SK-N-SH (cell line): ENCODE data around the gene CREB3L1. TPM values are rescaled to one million over a fixed set of nuclear protein-coding genes. Genes with fewer than 3 reads are reported as not detected.

Source experiments
- CTCF ChIA-PET: fragments of 300-600, 350-600 bp; formaldehyde crosslinking; extraction: SDS; loops from one replicate; lab custom pipeline; 2021; lab: Yijun Ruan, JAX
- POLR2A ChIA-PET: fragments of 350-600 bp; sonication (Branson Sonifier 250); formaldehyde crosslinking; extraction: SDS; loops from one replicate; lab custom pipeline; 2020; ENCODE audit warnings: antibody characterized with exemption, inconsistent platforms; lab: Yijun Ruan, JAX
- DNase-seq: peaks from one replicate; pipeline ENCODE4 v3.0.0; 2012
- H2AFZ ChIP-seq: fragments of 200-600 bp; sonication (generic); 2 replicates; pipeline ENCODE4 v1.8.1; 2016; ENCODE audit warnings: antibody characterized with exemption, mild to moderate bottlenecking, low read depth
- H3F3A ChIP-seq: fragments of 200-600 bp; sonication (generic); replicated peaks from 2 replicates; pipeline ENCODE3; 2016; ENCODE audit warnings: antibody characterized with exemption, mild to moderate bottlenecking; ENCODE audit not compliant: insufficient read depth
- H3K27ac ChIP-seq, 2 experiments: fragments of 200-500 bp in 1 of 2; fragments of 200-600 bp in 1 of 2; sonication (Bioruptor generic) in 1 of 2; sonication (generic), shearing (Covaris generic) in 1 of 2; 2 replicates each; pipeline versions ENCODE4 v1.5.1 to v1.6.1; 2014 to 2016; ENCODE audit warnings: low read depth in 2 of 2, inconsistent platforms in 1 of 2, low read length in 1 of 2, mild to moderate bottlenecking in 1 of 2, mixed read lengths in 1 of 2
- H3K27me3 ChIP-seq: fragments of 200-600 bp; sonication (generic), shearing (Covaris generic); 2 replicates; pipeline ENCODE4 v1.6.1; 2016; ENCODE audit warnings: mixed run types; ENCODE audit not compliant: insufficient read depth
- H3K36me3 ChIP-seq, 2 experiments: fragments of 200-500 bp in 1 of 2; fragments of 200-600 bp in 1 of 2; sonication (Bioruptor generic) in 1 of 2; sonication (generic) in 1 of 2; replicated peaks in 1 of 2; 2 replicates each; pipeline versions ENCODE3 to v1.5.1; 2014 to 2016; ENCODE audit warnings: low read length in 1 of 2, mild to moderate bottlenecking in 1 of 2; ENCODE audit not compliant: insufficient read depth in 2 of 2, control insufficient read depth in 1 of 2
- H3K4me1 ChIP-seq, 2 experiments: fragments of 200-500 bp in 1 of 2; fragments of 200-600 bp in 1 of 2; sonication (Bioruptor generic) in 1 of 2; sonication (generic), shearing (Covaris generic) in 1 of 2; 2 replicates each; pipeline versions ENCODE4 v1.5.1 to v1.6.1; 2014 to 2016; ENCODE audit warnings: low read depth in 1 of 2, low read length in 1 of 2, mixed run types in 1 of 2; ENCODE audit not compliant: insufficient read depth in 2 of 2, control insufficient read depth in 1 of 2
- H3K4me2 ChIP-seq: fragments of 200-600 bp; sonication (generic), shearing (Covaris generic); 2 replicates; pipeline ENCODE4 v1.6.1; 2017; ENCODE audit warnings: mixed run types
- H3K4me3 ChIP-seq, 2 experiments: fragments of 200-500 bp in 1 of 2; fragments of 200-600 bp in 1 of 2; sonication (Bioruptor generic) in 1 of 2; sonication (generic), shearing (Covaris generic) in 1 of 2; 2 replicates each; pipeline versions ENCODE4 v1.5.1 to v1.8.1; 2014 to 2016; ENCODE audit warnings: low read depth in 2 of 2, inconsistent platforms in 1 of 2, low read length in 1 of 2, mild to moderate bottlenecking in 1 of 2, mixed read lengths in 1 of 2, moderate library complexity in 1 of 2
- H3K79me2 ChIP-seq: fragments of 200-600 bp; sonication (generic); 2 replicates; pipeline ENCODE4 v1.8.1; 2017; ENCODE audit warnings: mild to moderate bottlenecking; ENCODE audit not compliant: insufficient read depth
- H3K9ac ChIP-seq: fragments of 200-600 bp; sonication (generic); 2 replicates; pipeline ENCODE4 v1.6.1; 2017; ENCODE audit warnings: mixed run types
- H3K9me2 ChIP-seq: fragments of 200-600 bp; sonication (generic); 2 replicates; pipeline ENCODE4 v1.6.1; 2017; ENCODE audit warnings: mixed run types
- H3K9me3 ChIP-seq: fragments of 200-600 bp; sonication (generic); 2 replicates; pipeline ENCODE4 v1.6.1; 2017; ENCODE audit warnings: mixed run types, mild to moderate bottlenecking, moderate library complexity
- H4K20me1 ChIP-seq: fragments of 200-600 bp; sonication (generic); 2 replicates; pipeline ENCODE4 v1.6.1; 2017; ENCODE audit warnings: mild to moderate bottlenecking, mixed run types; ENCODE audit not compliant: insufficient read depth
- EP300 ChIP-seq, 2 experiments: IDR thresholded peaks; 2 replicates each; pipeline versions ENCODE4 v1.4.0 to v1.6.1; 2012; ENCODE audit warnings: borderline replicate concordance in 1 of 2, low read depth in 1 of 2, low read length in 1 of 2
- FOXM1 ChIP-seq: IDR thresholded peaks from 2 replicates; pipeline ENCODE4 v1.4.0; 2012; ENCODE audit warnings: low read depth, mild to moderate bottlenecking
- GABPA ChIP-seq: IDR thresholded peaks from 2 replicates; pipeline ENCODE4 v1.4.0; 2012; ENCODE audit warnings: low read depth, mild to moderate bottlenecking
- POLR2AphosphoS5 ChIP-seq: IDR thresholded peaks from 2 replicates; pipeline ENCODE4 v1.6.1; 2012; ENCODE audit warnings: low read depth, low read length
- RAD21 ChIP-seq: IDR thresholded peaks from 2 replicates; pipeline ENCODE4 v1.6.1; 2012; ENCODE audit warnings: mild to moderate bottlenecking, low read length
- RCOR1 ChIP-seq: fragments of 150-350 bp; IDR thresholded peaks from 2 replicates; pipeline ENCODE4 v1.6.1; 2017; ENCODE audit warnings: antibody characterized with exemption, low read length
- RFX5 ChIP-seq: IDR thresholded peaks from 2 replicates; pipeline ENCODE4 v1.6.1; 2012; ENCODE audit warnings: mild to moderate bottlenecking, improper control_type of control experiment, low read length
- SIN3A ChIP-seq: IDR thresholded peaks from 2 replicates; pipeline ENCODE4 v1.6.1; 2012; ENCODE audit warnings: low read depth, mild to moderate bottlenecking, low read length, moderate library complexity, borderline replicate concordance
- SMC3 ChIP-seq: IDR thresholded peaks from 2 replicates; pipeline ENCODE4 v1.6.1; 2012; ENCODE audit warnings: low read depth, low read length, improper control_type of control experiment
- TAF1 ChIP-seq: IDR thresholded peaks from 2 replicates; pipeline ENCODE4 v1.6.1; 2012; ENCODE audit warnings: low read depth, mild to moderate bottlenecking, low read length, moderate library complexity, borderline replicate concordance
- TEAD4 ChIP-seq: IDR thresholded peaks from 2 replicates; pipeline ENCODE4 v1.4.0; 2012; ENCODE audit warnings: mild to moderate bottlenecking, borderline replicate concordance; ENCODE audit not compliant: insufficient read depth
- YY1 ChIP-seq: IDR thresholded peaks from 2 replicates; pipeline ENCODE4 v1.4.0; 2012; ENCODE audit warnings: low read depth, mild to moderate bottlenecking
- WGBS: methylation state at CpG from one replicate; pipeline ENCODE4 v1.1.6; 2017; ENCODE audit warnings: low lambda C conversion rate; 5-methylcytosine and 5-hydroxymethylcytosine counted together
- polyA plus RNA-seq, 3 experiments: library from polyadenylated mRNA; depleted of rRNA; stranded (reverse); fragments of >200 nt; gene quantifications; 2 replicates each; pipeline ENCODE4 v1.2.3, GENCODE V29; 2012
- TF ChIP-seq, protein P1 (sequence below): fragments of 200-600 bp; sonication (generic); IDR thresholded peaks from 2 replicates; pipeline ENCODE4 v1.6.1; 2017; ENCODE audit warnings: antibody characterized with exemption, mild to moderate bottlenecking, moderate library complexity
- TF ChIP-seq, protein P2 (sequence below): IDR thresholded peaks from 2 replicates; pipeline ENCODE4 v1.4.0; 2012; ENCODE audit warnings: low read depth, borderline replicate concordance
- TF ChIP-seq, protein P3 (sequence below): IDR thresholded peaks from 2 replicates; pipeline ENCODE4 v1.6.1; 2012; ENCODE audit warnings: mild to moderate bottlenecking, low read depth, low read length, moderate library complexity

Gene CREB3L1
- polyA plus RNA-seq, 1 of the 3 experiments (the other 2 are of a cell fraction) = 14.0 TPM

DNA sequence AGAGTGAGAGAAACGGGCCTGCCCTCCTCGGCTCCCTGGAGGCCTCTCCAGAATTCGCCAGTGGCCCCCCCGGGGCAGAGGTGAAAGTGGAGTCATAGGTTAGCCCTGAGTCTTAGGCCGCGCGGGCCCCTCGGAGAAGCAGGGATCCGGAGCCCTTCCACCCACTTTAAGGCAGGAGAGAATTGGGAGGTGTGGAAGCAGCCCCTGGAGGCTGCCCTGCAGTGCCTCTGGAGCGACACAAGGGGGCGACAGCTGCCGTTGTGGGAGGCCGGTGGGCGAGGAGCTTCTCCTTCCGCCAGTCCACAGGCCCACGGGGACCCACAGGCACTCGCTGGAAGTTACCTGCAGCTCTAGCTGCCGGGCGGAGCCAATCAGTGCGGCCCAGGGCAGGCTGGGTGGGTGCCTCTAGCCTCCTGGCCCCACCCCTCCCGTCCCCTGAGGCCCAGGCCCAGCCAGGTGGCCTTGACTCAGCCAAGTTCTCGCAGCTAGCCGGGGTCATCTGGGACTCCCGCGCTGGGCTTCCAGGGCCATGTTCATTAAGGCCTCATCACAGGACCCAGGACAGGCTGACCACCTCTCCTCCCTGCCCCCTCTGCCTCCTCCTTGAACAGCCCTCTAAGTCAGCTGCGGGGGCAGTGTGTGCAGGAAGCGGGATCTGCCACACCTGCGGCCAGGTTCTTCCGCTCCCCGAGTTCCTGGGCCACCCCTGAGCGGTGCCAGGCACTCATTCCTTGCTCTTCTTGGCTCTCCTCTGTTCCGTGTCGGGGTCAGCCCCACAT is 74.8 kb downstream of the CREB3L1 start:
- peak; percentile 85 for DNase-seq
- Histone ChIP-seq H3K4me3 (no peak overlapping the region; a peak in 1 of 4 replicates), H3K4me1 (peaks cover 14 to 19% of the 10 kb centered on the region in 2 experiments; a peak in 3 of 4 replicates), H4K20me1 (peaks cover 31% of the 10 kb centered on the region; the same call in 1 of the 2 replicates), H3K9ac (no peak overlapping the region), H3K9me3 (no peaks in the 10 kb centered on the region), H3K4me2 (no peak overlapping the region), H2AFZ (no peak overlapping the region), H3K9me2 (no peaks in the 10 kb centered on the region), H3F3A (no peaks in the 10 kb centered on the region), H3K36me3 (peaks cover 3 to 5% of the 10 kb centered on the region in 2 experiments), H3K27ac (no peak overlapping the region), H3K27me3 (no peaks in the 10 kb centered on the region), H3K79me2 (peaks cover 92% of the 10 kb centered on the region)
- ChIA-PET CTCF (interaction anchor here (0.6 to 17.7 kb wide), 29 partner anchors 9 to 945 kb away, joined by 3 to 423 read pairs (median 4); partner anchors contain the start of gene CHRM4), POLR2A (interaction anchor here (1.4 kb wide), 1 partner anchor 9 kb away, joined by 6 read pairs; no protein-coding TSS in a partner anchor)
- 78% methylated on average over 18 of the region's 33 CpGs for WGBS
- TF ChIP-seq, protein P1, sequence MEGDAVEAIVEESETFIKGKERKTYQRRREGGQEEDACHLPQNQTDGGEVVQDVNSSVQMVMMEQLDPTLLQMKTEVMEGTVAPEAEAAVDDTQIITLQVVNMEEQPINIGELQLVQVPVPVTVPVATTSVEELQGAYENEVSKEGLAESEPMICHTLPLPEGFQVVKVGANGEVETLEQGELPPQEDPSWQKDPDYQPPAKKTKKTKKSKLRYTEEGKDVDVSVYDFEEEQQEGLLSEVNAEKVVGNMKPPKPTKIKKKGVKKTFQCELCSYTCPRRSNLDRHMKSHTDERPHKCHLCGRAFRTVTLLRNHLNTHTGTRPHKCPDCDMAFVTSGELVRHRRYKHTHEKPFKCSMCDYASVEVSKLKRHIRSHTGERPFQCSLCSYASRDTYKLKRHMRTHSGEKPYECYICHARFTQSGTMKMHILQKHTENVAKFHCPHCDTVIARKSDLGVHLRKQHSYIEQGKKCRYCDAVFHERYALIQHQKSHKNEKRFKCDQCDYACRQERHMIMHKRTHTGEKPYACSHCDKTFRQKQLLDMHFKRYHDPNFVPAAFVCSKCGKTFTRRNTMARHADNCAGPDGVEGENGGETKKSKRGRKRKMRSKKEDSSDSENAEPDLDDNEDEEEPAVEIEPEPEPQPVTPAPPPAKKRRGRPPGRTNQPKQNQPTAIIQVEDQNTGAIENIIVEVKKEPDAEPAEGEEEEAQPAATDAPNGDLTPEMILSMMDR = peak; percentile 82
- TF ChIP-seq SMC3 (peak; percentile 77), SIN3A (no peak), RAD21 (peak; percentile 75)

DNA sequence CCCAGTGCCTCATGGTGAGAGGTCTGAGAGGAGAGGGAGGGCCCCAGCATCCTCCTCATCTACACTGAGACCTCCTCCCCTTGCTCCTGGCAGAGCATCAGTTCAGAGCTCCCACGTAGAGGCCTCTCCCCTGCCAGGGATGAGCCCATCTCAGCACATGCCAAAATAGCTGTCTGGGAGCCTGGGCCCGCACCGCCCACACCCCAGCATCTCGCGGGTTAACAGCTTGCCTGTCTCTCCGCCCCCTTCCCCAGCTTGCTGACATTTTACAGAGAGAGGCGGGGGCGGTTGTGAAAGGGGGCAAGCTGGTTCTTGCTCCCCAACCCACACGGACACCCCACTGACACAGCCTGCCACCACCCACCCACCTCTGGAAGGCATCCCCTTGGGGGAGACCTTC is 76.2 kb downstream of the CREB3L1 start:
- H3K4me1 ChIP-seq = peaks cover 5 to 14% of the 10 kb centered on the region in 2 experiments; a peak in 3 of 4 replicates
- H3F3A ChIP-seq = no peaks in the 10 kb centered on the region
- H3K9ac ChIP-seq = no peak overlapping the region
- peaks cover 27% of the 10 kb centered on the region; the same call in 1 of the 2 replicates for H4K20me1 ChIP-seq
- H3K27me3 ChIP-seq = no peaks in the 10 kb centered on the region
- no peak overlapping the region for H3K4me3 ChIP-seq
- no peaks in the 10 kb centered on the region for H3K9me3 ChIP-seq
- WGBS = 83% methylated on average over 8 of the region's 9 CpGs
- peaks cover 91% of the 10 kb centered on the region for H3K79me2 ChIP-seq
- no peaks in the 10 kb centered on the region for H3K9me2 ChIP-seq
- no peak overlapping the region for H3K27ac ChIP-seq
- CTCF ChIA-PET = interaction anchor here (0.6 to 17.7 kb wide), 6 partner anchors 11 to 38 kb away, joined by 3 to 423 read pairs (median 5); partner anchors contain the start of gene CHRM4
- DNase-seq = no peak
- peaks cover 3 to 5% of the 10 kb centered on the region in 2 experiments for H3K36me3 ChIP-seq
- TF ChIP-seq TEAD4 (no peak), TAF1 (no peak), FOXM1 (no peak), SMC3 (no peak), YY1 (no peak), RCOR1 (no peak), GABPA (no peak), RFX5 (no peak), EP300 (IDR thresholded peaks at IDR 0.05; ENCODE audit: borderline replicate concordance in 1 of 2, low read depth in 1 of 2, low read length in 1 of 2) (no peak), POLR2AphosphoS5 (no peak)
- TF ChIP-seq, protein P2, sequence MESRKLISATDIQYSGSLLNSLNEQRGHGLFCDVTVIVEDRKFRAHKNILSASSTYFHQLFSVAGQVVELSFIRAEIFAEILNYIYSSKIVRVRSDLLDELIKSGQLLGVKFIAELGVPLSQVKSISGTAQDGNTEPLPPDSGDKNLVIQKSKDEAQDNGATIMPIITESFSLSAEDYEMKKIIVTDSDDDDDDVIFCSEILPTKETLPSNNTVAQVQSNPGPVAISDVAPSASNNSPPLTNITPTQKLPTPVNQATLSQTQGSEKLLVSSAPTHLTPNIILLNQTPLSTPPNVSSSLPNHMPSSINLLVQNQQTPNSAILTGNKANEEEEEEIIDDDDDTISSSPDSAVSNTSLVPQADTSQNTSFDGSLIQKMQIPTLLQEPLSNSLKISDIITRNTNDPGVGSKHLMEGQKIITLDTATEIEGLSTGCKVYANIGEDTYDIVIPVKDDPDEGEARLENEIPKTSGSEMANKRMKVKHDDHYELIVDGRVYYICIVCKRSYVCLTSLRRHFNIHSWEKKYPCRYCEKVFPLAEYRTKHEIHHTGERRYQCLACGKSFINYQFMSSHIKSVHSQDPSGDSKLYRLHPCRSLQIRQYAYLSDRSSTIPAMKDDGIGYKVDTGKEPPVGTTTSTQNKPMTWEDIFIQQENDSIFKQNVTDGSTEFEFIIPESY = no peak
- TF ChIP-seq, protein P3, sequence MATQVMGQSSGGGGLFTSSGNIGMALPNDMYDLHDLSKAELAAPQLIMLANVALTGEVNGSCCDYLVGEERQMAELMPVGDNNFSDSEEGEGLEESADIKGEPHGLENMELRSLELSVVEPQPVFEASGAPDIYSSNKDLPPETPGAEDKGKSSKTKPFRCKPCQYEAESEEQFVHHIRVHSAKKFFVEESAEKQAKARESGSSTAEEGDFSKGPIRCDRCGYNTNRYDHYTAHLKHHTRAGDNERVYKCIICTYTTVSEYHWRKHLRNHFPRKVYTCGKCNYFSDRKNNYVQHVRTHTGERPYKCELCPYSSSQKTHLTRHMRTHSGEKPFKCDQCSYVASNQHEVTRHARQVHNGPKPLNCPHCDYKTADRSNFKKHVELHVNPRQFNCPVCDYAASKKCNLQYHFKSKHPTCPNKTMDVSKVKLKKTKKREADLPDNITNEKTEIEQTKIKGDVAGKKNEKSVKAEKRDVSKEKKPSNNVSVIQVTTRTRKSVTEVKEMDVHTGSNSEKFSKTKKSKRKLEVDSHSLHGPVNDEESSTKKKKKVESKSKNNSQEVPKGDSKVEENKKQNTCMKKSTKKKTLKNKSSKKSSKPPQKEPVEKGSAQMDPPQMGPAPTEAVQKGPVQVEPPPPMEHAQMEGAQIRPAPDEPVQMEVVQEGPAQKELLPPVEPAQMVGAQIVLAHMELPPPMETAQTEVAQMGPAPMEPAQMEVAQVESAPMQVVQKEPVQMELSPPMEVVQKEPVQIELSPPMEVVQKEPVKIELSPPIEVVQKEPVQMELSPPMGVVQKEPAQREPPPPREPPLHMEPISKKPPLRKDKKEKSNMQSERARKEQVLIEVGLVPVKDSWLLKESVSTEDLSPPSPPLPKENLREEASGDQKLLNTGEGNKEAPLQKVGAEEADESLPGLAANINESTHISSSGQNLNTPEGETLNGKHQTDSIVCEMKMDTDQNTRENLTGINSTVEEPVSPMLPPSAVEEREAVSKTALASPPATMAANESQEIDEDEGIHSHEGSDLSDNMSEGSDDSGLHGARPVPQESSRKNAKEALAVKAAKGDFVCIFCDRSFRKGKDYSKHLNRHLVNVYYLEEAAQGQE = no peak
- H3K4me2 ChIP-seq = no peak overlapping the region
- POLR2A ChIA-PET = no interaction called here
- no peak overlapping the region for H2AFZ ChIP-seq
